ENCODE measurements around the gene TRIM37. TPM values are rescaled to one million over a fixed set of nuclear protein-coding genes. Genes with fewer than 3 reads are reported as not detected.
A peak's percentile ranks its signal among the peaks of the same experiment; 100 is the strongest.

Gene TRIM37, protein sequence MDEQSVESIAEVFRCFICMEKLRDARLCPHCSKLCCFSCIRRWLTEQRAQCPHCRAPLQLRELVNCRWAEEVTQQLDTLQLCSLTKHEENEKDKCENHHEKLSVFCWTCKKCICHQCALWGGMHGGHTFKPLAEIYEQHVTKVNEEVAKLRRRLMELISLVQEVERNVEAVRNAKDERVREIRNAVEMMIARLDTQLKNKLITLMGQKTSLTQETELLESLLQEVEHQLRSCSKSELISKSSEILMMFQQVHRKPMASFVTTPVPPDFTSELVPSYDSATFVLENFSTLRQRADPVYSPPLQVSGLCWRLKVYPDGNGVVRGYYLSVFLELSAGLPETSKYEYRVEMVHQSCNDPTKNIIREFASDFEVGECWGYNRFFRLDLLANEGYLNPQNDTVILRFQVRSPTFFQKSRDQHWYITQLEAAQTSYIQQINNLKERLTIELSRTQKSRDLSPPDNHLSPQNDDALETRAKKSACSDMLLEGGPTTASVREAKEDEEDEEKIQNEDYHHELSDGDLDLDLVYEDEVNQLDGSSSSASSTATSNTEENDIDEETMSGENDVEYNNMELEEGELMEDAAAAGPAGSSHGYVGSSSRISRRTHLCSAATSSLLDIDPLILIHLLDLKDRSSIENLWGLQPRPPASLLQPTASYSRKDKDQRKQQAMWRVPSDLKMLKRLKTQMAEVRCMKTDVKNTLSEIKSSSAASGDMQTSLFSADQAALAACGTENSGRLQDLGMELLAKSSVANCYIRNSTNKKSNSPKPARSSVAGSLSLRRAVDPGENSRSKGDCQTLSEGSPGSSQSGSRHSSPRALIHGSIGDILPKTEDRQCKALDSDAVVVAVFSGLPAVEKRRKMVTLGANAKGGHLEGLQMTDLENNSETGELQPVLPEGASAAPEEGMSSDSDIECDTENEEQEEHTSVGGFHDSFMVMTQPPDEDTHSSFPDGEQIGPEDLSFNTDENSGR
- polyA plus RNA-seq = 1 to 10 TPM; 4.1 to 6.1 TPM

DNA sequence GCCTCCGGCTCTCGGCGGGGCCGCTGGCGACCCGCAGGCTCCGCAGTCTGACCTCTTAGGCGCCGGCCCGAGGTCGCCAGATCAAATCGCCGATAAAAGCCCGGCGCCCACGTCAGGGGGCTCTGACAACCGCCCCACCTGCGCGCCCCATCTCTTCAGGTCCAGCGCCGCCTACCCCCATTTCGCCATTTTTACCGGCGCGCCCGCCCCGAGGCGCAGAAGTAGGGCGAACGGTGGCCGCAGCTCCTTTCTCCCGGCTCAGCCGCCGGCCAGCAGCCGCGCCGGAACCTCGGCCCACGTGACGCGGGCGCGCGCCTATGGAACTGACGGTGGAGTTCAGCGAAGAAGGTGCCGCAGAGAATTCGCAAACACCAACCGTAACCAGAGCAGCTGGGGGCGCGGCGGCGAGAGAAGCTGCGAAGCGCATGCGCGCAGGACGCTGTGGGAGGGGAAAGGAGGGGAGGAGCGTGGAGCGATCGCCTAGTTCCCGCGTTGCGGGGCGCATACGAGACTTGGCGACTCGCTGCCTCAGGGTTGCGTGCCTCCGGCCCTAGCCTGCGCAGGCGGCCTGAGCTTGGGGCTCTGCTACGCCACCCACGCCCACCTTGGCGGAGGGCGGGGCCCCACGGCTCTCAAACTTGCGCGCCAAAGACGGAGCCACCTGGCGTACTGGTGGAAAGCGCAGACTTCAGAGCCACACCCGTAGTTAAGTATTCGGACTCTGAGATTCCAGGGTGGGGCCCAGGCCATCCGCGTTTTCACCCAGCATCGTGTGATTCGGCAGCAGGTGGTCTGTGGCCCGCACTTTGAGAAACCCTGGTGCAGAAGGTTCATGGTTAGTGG, at the start of gene TRIM37:
TSS of gene TRIM37 (minus strand) at position 418 of the 843 bp plus-strand sequence. CDS start 419 bp downstream, outside the sequence.
- Histone ChIP-seq H3K9me3 (ENCODE audit: control insufficient read depth in 2 of 2, insufficient read depth in 1 of 2, low read depth in 1 of 2, low read length in 1 of 2) (no peaks in the 10 kb centered on the region), H3K4me1 (ENCODE audit: control insufficient read depth in 2 of 2, insufficient read depth in 2 of 2, low read length in 1 of 2) (no peaks in the 10 kb centered on the region), H3K27me3 (ENCODE audit: control insufficient read depth in 1 of 2, insufficient read depth in 2 of 2, low read length in 2 of 2) (no peaks in the 10 kb centered on the region), H3K36me3 (ENCODE audit: control insufficient read depth in 2 of 2, insufficient read depth in 2 of 2, low read length in 1 of 2) (no peaks in the 10 kb centered on the region), H3K27ac (ENCODE audit: low read depth in 2 of 2, low read length in 1 of 2) (peak within 1 kb of the TSS; percentile 89 to 90), H3K4me3 (ENCODE audit: low read depth in 1 of 2, low read length in 2 of 2) (peak within 1 kb of the TSS; percentile 81 to 88)
- 0 to 1% methylated on average over 88 to 89 of the region's 89 CpGs for WGBS, 2 donors

DNA sequence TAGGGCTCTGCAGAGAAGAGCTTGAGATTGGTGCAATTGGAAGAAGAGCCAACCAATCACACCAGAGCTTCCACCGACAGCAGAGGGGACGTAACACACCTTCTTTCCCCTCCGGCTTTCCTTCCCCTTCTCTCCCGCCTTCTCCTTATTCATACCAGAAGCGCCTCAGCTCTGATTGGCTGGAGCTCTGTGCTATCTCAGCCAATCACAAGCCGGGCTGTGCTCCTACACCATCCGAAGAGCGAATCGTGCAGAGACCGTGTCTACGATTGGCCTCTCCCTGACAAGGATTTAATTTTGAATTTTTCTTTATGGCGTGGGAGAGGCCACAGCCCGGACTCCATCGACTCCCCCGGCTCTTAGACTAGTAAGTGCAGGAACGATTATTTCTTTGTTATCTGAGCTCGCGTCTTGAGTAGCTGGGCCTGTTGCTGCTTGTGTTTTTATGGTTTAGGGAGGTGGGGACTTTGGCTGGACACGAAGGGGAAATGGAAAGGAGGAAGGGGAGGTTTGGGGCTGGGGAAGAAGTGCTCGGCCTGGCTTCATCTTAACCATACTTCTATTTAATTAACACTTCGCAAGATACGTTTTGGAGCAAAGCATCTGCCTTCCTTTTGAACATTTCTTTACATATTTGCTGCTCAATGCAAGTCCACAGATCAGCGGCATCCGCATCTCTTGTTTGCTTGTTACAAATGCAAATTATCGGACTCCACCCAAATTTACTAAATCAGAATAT, 48.9 kb upstream of the TRIM37 start, which contains the start of gene PRR11:
TSS of gene PRR11 (plus strand) at position 308 of the 739 bp plus-strand sequence. CDS start 14,007 bp downstream, outside the sequence.
- H3K4me3 ChIP-seq (ENCODE audit: low read depth in 1 of 2, low read length in 2 of 2) = peak within 1 kb of the TSS; percentile 62 to 78
- peak within 1 kb of the TSS; percentile 79 to 94 for H3K27ac ChIP-seq (ENCODE audit: low read depth in 2 of 2, low read length in 1 of 2)
- 1% methylated on average over 25 of the region's 25 CpGs for WGBS, 2 donors
- no peaks in the 10 kb centered on the region for H3K27me3 ChIP-seq (ENCODE audit: control insufficient read depth in 1 of 2, insufficient read depth in 2 of 2, low read length in 2 of 2)
- no peaks in the 10 kb centered on the region for H3K36me3 ChIP-seq (ENCODE audit: control insufficient read depth in 2 of 2, insufficient read depth in 2 of 2, low read length in 1 of 2)
- H3K4me1 ChIP-seq (ENCODE audit: control insufficient read depth in 2 of 2, insufficient read depth in 2 of 2, low read length in 1 of 2) = no peaks in the 10 kb centered on the region
- H3K9me3 ChIP-seq (ENCODE audit: control insufficient read depth in 2 of 2, insufficient read depth in 1 of 2, low read depth in 1 of 2, low read length in 1 of 2) = no peaks in the 10 kb centered on the region

DNA sequence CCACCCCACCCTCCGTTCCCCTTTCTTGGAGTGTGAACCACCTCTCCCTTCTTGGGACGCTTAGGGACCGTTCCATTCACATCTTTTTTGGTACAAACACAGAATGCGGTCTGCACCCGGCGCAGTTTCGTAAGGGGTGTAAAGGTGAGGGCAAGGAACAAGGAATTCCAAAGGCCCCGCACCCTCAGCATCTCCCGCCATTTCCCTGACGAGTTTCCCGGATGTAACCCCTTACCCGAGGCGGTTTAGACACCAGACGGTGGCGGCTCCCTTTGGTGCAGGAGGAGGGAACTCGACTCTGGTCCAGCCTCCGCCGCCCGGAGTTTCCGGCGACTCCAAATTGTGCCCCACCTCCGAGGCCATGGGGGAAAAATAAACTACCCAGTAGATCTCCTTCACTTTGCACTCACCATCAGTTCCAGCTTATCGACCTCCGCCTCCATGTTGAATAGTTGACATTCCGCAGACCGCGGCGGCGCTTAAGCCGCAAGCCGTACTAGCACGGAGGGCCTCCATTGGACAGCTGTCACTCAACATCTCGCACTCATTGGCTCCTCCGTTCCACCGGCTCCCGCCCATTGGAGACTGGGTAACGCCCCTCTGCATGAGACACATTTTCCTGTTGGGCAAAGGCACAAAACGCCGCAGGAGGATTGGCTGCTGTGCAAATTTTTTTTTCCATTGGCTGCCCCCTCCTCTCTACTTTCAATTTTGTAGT, 48.2 kb upstream of the TRIM37 start, which contains the start of gene SKA2:
TSS of gene SKA2 (minus strand) at position 466 of the 718 bp plus-strand sequence. CDS start at position 443, 23 bp downstream.
- Histone ChIP-seq H3K4me1 (ENCODE audit: control insufficient read depth in 2 of 2, insufficient read depth in 2 of 2, low read length in 1 of 2) (no peaks in the 10 kb centered on the region), H3K9me3 (ENCODE audit: control insufficient read depth in 2 of 2, insufficient read depth in 1 of 2, low read depth in 1 of 2, low read length in 1 of 2) (no peaks in the 10 kb centered on the region), H3K27ac (ENCODE audit: low read depth in 2 of 2, low read length in 1 of 2) (peak within 1 kb of the TSS; percentile 79 to 94), H3K36me3 (ENCODE audit: control insufficient read depth in 2 of 2, insufficient read depth in 2 of 2, low read length in 1 of 2) (no peaks in the 10 kb centered on the region), H3K4me3 (ENCODE audit: low read depth in 1 of 2, low read length in 2 of 2) (peak within 1 kb of the TSS; percentile 62 to 78), H3K27me3 (ENCODE audit: control insufficient read depth in 1 of 2, insufficient read depth in 2 of 2, low read length in 2 of 2) (no peaks in the 10 kb centered on the region)
- WGBS, 2 donors = 0% methylated on average over 39 of the region's 39 CpGs

DNA sequence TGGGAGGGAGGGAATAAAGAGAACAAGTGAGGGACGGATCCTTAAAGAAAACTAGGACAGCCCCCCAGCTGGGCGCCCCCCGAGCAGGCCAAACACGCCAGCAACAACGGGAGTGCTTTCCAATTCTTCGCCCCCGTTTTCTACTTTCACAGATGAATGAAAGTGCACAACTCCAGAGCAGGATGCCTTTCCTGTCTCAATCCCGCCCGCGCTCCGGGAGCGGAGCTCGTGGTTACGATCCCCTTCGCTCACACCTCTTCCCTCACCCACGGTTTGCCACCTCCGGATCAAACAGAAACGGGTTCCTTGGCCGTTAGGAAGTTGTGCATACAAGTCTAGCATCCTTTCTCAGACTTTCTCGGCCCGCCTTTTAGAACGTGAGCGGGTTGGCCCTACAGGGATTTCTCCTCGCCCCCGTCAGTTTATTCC, 47.6 kb upstream of the TRIM37 start:
- Histone ChIP-seq H3K27me3 (ENCODE audit: control insufficient read depth in 1 of 2, insufficient read depth in 2 of 2, low read length in 2 of 2) (no peaks in the 10 kb centered on the region), H3K4me3 (ENCODE audit: low read depth in 1 of 2, low read length in 2 of 2) (peak overlapping the region; percentile 62 to 78), H3K27ac (ENCODE audit: low read depth in 2 of 2, low read length in 1 of 2) (peak overlapping the region; percentile 79 to 94), H3K36me3 (ENCODE audit: control insufficient read depth in 2 of 2, insufficient read depth in 2 of 2, low read length in 1 of 2) (no peaks in the 10 kb centered on the region), H3K4me1 (ENCODE audit: control insufficient read depth in 2 of 2, insufficient read depth in 2 of 2, low read length in 1 of 2) (no peaks in the 10 kb centered on the region), H3K9me3 (ENCODE audit: control insufficient read depth in 2 of 2, insufficient read depth in 1 of 2, low read depth in 1 of 2, low read length in 1 of 2) (no peaks in the 10 kb centered on the region)
- 0 to 1% methylated on average over 25 of the region's 25 CpGs for WGBS, 2 donors

DNA sequence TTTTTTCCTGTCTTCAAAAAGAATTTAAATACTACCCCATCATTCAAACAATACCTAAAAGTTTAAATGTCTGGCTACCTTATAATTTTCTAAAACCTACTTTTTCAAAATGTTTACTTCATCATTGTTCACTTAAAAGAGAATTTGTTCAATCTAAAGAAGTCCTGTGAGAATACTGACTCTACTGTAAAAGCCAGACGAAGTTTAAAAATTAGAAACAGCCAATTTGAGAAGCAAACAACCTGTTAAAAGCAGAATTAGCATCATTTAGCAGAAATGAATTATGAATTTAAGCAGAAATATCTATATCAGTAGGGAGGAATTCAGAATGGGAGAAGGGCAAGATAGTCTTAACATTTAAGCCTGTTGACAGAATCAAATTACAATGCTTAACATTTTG, 46.2 kb upstream of the TRIM37 start:
- Histone ChIP-seq H3K4me3 (ENCODE audit: low read depth in 1 of 2, low read length in 2 of 2) (peak overlapping the region in 1 of 2 donors; percentile 78), H3K27ac (ENCODE audit: low read depth in 2 of 2, low read length in 1 of 2) (no peak overlapping the region), H3K9me3 (ENCODE audit: control insufficient read depth in 2 of 2, insufficient read depth in 1 of 2, low read depth in 1 of 2, low read length in 1 of 2) (no peaks in the 10 kb centered on the region), H3K4me1 (ENCODE audit: control insufficient read depth in 2 of 2, insufficient read depth in 2 of 2, low read length in 1 of 2) (no peaks in the 10 kb centered on the region), H3K36me3 (ENCODE audit: control insufficient read depth in 2 of 2, insufficient read depth in 2 of 2, low read length in 1 of 2) (no peaks in the 10 kb centered on the region), H3K27me3 (ENCODE audit: control insufficient read depth in 1 of 2, insufficient read depth in 2 of 2, low read length in 2 of 2) (no peaks in the 10 kb centered on the region)
- 45 to 52% methylated on average over 1 of the region's 1 CpG for WGBS, 2 donors

DNA sequence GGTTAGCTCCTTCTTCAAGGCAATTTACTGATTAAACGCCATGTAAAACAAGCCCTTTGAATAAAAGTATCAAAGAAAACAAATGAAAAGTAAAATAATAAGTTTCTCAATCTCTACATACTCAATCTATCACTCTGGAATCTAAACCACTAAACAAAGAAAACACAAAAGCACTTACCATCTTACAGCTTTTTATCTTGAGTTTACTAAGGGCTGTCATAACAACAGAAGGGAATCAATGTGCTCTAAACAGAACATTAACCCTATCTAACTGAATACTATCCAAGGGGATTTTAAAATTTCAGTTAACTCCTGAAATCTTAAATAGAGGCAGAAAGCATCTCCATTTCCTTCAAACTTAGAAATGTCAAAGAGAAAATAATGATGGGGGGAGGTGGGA, 44.9 kb upstream of the TRIM37 start:
- Histone ChIP-seq H3K36me3 (ENCODE audit: control insufficient read depth in 2 of 2, insufficient read depth in 2 of 2, low read length in 1 of 2) (no peaks in the 10 kb centered on the region), H3K4me3 (ENCODE audit: low read depth in 1 of 2, low read length in 2 of 2) (no peak overlapping the region), H3K27ac (ENCODE audit: low read depth in 2 of 2, low read length in 1 of 2) (no peak overlapping the region), H3K27me3 (ENCODE audit: control insufficient read depth in 1 of 2, insufficient read depth in 2 of 2, low read length in 2 of 2) (no peaks in the 10 kb centered on the region), H3K4me1 (ENCODE audit: control insufficient read depth in 2 of 2, insufficient read depth in 2 of 2, low read length in 1 of 2) (no peaks in the 10 kb centered on the region), H3K9me3 (ENCODE audit: control insufficient read depth in 2 of 2, insufficient read depth in 1 of 2, low read depth in 1 of 2, low read length in 1 of 2) (no peaks in the 10 kb centered on the region)
- 65 to 81% methylated on average over 1 of the region's 1 CpG for WGBS, 2 donors

DNA sequence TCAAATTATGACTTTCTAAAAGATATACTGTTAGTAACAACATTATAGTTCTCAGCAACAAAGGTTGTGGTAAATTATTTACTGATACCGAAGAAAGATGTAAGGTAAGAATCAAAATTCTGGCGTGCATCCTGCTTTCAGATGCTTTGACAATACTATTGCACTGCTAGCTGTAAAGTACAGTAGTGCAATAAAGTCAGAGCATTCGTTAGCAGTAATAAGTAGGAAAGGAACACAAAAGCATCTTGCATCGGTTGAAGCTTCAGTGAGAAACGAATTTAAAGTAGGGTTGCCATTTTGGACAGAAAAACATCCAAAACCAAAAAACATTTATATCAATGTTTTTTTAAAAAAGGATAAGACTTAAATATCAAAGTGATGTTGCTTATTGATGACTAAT, 44.3 kb upstream of the TRIM37 start:
- Histone ChIP-seq H3K9me3 (ENCODE audit: control insufficient read depth in 2 of 2, insufficient read depth in 1 of 2, low read depth in 1 of 2, low read length in 1 of 2) (no peaks in the 10 kb centered on the region), H3K4me3 (ENCODE audit: low read depth in 1 of 2, low read length in 2 of 2) (no peak overlapping the region), H3K27me3 (ENCODE audit: control insufficient read depth in 1 of 2, insufficient read depth in 2 of 2, low read length in 2 of 2) (no peaks in the 10 kb centered on the region), H3K27ac (ENCODE audit: low read depth in 2 of 2, low read length in 1 of 2) (no peak overlapping the region), H3K4me1 (ENCODE audit: control insufficient read depth in 2 of 2, insufficient read depth in 2 of 2, low read length in 1 of 2) (no peaks in the 10 kb centered on the region), H3K36me3 (ENCODE audit: control insufficient read depth in 2 of 2, insufficient read depth in 2 of 2, low read length in 1 of 2) (no peaks in the 10 kb centered on the region)
- WGBS, 2 donors = 56 to 81% methylated on average over 5 of the region's 5 CpGs

DNA sequence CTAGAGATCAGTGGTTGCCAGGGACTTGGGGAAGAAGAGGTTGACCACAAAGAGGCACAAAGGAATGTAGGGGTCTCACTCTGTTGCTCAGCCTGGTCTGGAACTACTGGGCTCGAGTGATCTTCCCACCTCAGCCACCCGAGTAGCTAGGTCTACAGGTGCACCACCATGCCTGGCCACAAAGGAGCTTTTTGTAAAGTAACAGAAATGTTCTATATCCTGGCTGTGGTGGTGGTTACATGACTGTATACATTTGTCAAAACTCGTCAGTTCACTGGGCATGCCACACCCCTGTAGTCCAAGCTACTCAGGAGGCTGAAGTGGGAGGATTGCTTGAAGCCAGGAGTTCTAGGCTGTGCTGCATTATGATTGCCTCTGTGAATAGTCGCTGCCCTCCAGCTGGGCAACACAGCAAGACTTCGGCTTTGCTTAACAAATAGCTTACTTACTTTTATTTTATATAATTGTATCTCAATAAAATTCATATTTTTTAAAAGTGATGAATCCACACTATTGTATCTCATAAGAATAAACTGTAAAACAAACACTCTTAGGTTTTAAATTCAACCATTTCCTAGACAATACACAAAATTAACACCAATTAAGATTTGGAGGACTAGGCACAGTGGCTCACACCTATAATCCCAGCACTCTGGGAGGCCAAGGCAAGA, 43.3 kb upstream of the TRIM37 start:
- H3K27me3 ChIP-seq (ENCODE audit: control insufficient read depth in 1 of 2, insufficient read depth in 2 of 2, low read length in 2 of 2) = no peaks in the 10 kb centered on the region
- H3K4me1 ChIP-seq (ENCODE audit: control insufficient read depth in 2 of 2, insufficient read depth in 2 of 2, low read length in 1 of 2) = no peaks in the 10 kb centered on the region
- no peak overlapping the region for H3K27ac ChIP-seq (ENCODE audit: low read depth in 2 of 2, low read length in 1 of 2)
- WGBS, 2 donors = 83 to 85% methylated on average over 5 of the region's 5 CpGs
- H3K4me3 ChIP-seq (ENCODE audit: low read depth in 1 of 2, low read length in 2 of 2) = no peak overlapping the region
- H3K9me3 ChIP-seq (ENCODE audit: control insufficient read depth in 2 of 2, insufficient read depth in 1 of 2, low read depth in 1 of 2, low read length in 1 of 2) = no peaks in the 10 kb centered on the region
- H3K36me3 ChIP-seq (ENCODE audit: control insufficient read depth in 2 of 2, insufficient read depth in 2 of 2, low read length in 1 of 2) = no peaks in the 10 kb centered on the region
